ENCODE measurements around the gene DDRGK1.

Gene DDRGK1

GRCh38 chr20:3235666-3236324, 31.3 kb upstream of the DDRGK1 start:
- no peak for DNase-seq (ENCODE audit: low read depth in 1 of 2, low spot score in 1 of 2)

- no peak for DNase-seq (ENCODE audit: low read depth in 1 of 2, low spot score in 1 of 2)
These were observed 29.6 kb upstream of the DDRGK1 start for GRCh38 chr20:3233991-3234498.

GRCh38 chr20:3233131-3233990, 28.9 kb upstream of the DDRGK1 start:
- DNase-seq (ENCODE audit: low read depth in 1 of 2, low spot score in 1 of 2), result no peak

- no peak for DNase-seq (ENCODE audit: low read depth in 1 of 2, low spot score in 1 of 2)
These were observed 27.6 kb upstream of the DDRGK1 start for GRCh38 chr20:3231889-3232588.

GRCh38 chr20:3231116-3231515, 26.6 kb upstream of the DDRGK1 start:
- no peak for DNase-seq (ENCODE audit: low read depth in 1 of 2, low spot score in 1 of 2)

- no peak for DNase-seq (ENCODE audit: low read depth in 1 of 2, low spot score in 1 of 2)
These were observed 25.3 kb upstream of the DDRGK1 start for GRCh38 chr20:3229798-3230197.

- no peak for DNase-seq (ENCODE audit: low read depth in 1 of 2, low spot score in 1 of 2)
These were observed 24.7 kb upstream of the DDRGK1 start for GRCh38 chr20:3229158-3229557.

- no peak for DNase-seq (ENCODE audit: low read depth in 1 of 2, low spot score in 1 of 2)
These were observed 24.2 kb upstream of the DDRGK1 start for GRCh38 chr20:3228750-3229032.

- DNase-seq (ENCODE audit: low read depth in 1 of 2, low spot score in 1 of 2), result no peak
These were observed 23.7 kb upstream of the DDRGK1 start for GRCh38 chr20:3227936-3228749.

- DNase-seq (ENCODE audit: low read depth in 1 of 2, low spot score in 1 of 2), result no peak
These were observed 23.0 kb upstream of the DDRGK1 start for GRCh38 chr20:3227506-3227905.

GRCh38 chr20:3226864-3227263, 22.4 kb upstream of the DDRGK1 start:
- DNase-seq (ENCODE audit: low read depth in 1 of 2, low spot score in 1 of 2), result no peak

GRCh38 chr20:3226093-3226492, 21.6 kb upstream of the DDRGK1 start:
- no peak for DNase-seq (ENCODE audit: low read depth in 1 of 2, low spot score in 1 of 2)

GRCh38 chr20:3224681-3225421, 20.4 kb upstream of the DDRGK1 start:
- no peak for DNase-seq (ENCODE audit: low read depth in 1 of 2, low spot score in 1 of 2)

- DNase-seq (ENCODE audit: low read depth in 1 of 2, low spot score in 1 of 2), result no peak
These were observed 19.7 kb upstream of the DDRGK1 start for GRCh38 chr20:3223994-3224680.

- no peak for DNase-seq (ENCODE audit: low read depth in 1 of 2, low spot score in 1 of 2)
These were observed 19.1 kb upstream of the DDRGK1 start for GRCh38 chr20:3223651-3223993.

GRCh38 chr20:3222635-3223600, 18.4 kb upstream of the DDRGK1 start:
- DNase-seq (ENCODE audit: low read depth in 1 of 2, low spot score in 1 of 2), result no peak

- DNase-seq (ENCODE audit: low read depth in 1 of 2, low spot score in 1 of 2), result no peak
These were observed 17.1 kb upstream of the DDRGK1 start for GRCh38 chr20:3221398-3222226.
